Measurements from ENCODE around the gene TTC28.

GRCh38 chr22:28120691-28121592, 558.7 kb downstream of the TTC28 start:
- TF ChIP-seq CTCF (IDR thresholded peaks at IDR 0.05; ENCODE audit: extremely low read depth in 1 of 2, insufficient read depth in 1 of 2, low read depth in 1 of 2, low read length in 2 of 2), result no peak
- no peak for TF ChIP-seq EZH2 (IDR thresholded peaks at IDR 0.05; ENCODE audit: borderline replicate concordance, low read depth, low read length, severe bottlenecking)
- no peak for TF ChIP-seq JUN (IDR thresholded peaks at IDR 0.05; ENCODE audit: borderline replicate concordance, insufficient read depth, insufficient read length, low read depth)
- TF ChIP-seq POLR2A (IDR thresholded peaks at IDR 0.05; ENCODE audit: low read depth, low read length), result no peak

All from endothelial cell of umbilical vein (primary cell).